Osteocyte (in vitro differentiated cells): ENCODE data around the gene MYBPHL. TPM values are rescaled to one million over a fixed set of nuclear protein-coding genes. Genes with fewer than 3 reads are reported as not detected.

Experiments used
- DNase-seq: peaks from one replicate; pipeline ENCODE4 v3.0.0; 2021; ENCODE audit warnings: mixed read lengths; ENCODE audit not compliant: unreplicated experiment; ENCODE audit errors: extremely low spot score
- H3K27ac Mint-ChIP-seq: one replicate; pipeline ENCODE4 v1.8.0; 2021; ENCODE audit warnings: mild to moderate bottlenecking, mixed read lengths; ENCODE audit not compliant: unreplicated experiment
- H3K27me3 Mint-ChIP-seq: one replicate; pipeline ENCODE4 v1.8.0; 2021; ENCODE audit warnings: mixed read lengths; ENCODE audit not compliant: unreplicated experiment
- H3K36me3 Mint-ChIP-seq: one replicate; pipeline ENCODE4 v1.8.0; 2021; ENCODE audit warnings: mixed read lengths; ENCODE audit not compliant: unreplicated experiment
- H3K4me1 Mint-ChIP-seq: one replicate; pipeline ENCODE4 v1.8.0; 2021; ENCODE audit warnings: mixed read lengths; ENCODE audit not compliant: unreplicated experiment
- H3K4me3 Mint-ChIP-seq: one replicate; pipeline ENCODE4 v1.8.0; 2021; ENCODE audit warnings: mild to moderate bottlenecking, moderate library complexity, mixed read lengths; ENCODE audit not compliant: unreplicated experiment
- H3K9me3 Mint-ChIP-seq: one replicate; pipeline ENCODE4 v1.8.0; 2021; ENCODE audit warnings: mixed read lengths; ENCODE audit not compliant: unreplicated experiment
- CTCF ChIP-seq: fragments of 200-600 bp; sonication (generic); IDR thresholded peaks from 2 replicates; pipeline ENCODE4 v1.5.0; 2021; ENCODE audit warnings: antibody characterized with exemption, mild to moderate bottlenecking, moderate library complexity
- total RNA-seq: library from RNA; stranded (reverse); gene quantifications from 2 replicates; pipeline ENCODE4 v1.2.1, GENCODE V29; 2021

Gene MYBPHL
- total RNA-seq, 1 donor from 2014 or later = not detected

- no peak for DNase-seq
- TF ChIP-seq CTCF = no peak
- peaks cover 36% of the 10 kb centered on the region for H3K4me1 Mint-ChIP-seq
- H3K4me3 Mint-ChIP-seq = peak overlapping the region; percentile 52
- H3K27ac Mint-ChIP-seq = peak overlapping the region; percentile 87
- H3K9me3 Mint-ChIP-seq = no peaks in the 10 kb centered on the region
- H3K36me3 Mint-ChIP-seq = no peaks in the 10 kb centered on the region
- no peaks in the 10 kb centered on the region for H3K27me3 Mint-ChIP-seq
Observed at GRCh38 chr1:109275706-109276345, 31.0 kb downstream of the MYBPHL start.

DNA sequence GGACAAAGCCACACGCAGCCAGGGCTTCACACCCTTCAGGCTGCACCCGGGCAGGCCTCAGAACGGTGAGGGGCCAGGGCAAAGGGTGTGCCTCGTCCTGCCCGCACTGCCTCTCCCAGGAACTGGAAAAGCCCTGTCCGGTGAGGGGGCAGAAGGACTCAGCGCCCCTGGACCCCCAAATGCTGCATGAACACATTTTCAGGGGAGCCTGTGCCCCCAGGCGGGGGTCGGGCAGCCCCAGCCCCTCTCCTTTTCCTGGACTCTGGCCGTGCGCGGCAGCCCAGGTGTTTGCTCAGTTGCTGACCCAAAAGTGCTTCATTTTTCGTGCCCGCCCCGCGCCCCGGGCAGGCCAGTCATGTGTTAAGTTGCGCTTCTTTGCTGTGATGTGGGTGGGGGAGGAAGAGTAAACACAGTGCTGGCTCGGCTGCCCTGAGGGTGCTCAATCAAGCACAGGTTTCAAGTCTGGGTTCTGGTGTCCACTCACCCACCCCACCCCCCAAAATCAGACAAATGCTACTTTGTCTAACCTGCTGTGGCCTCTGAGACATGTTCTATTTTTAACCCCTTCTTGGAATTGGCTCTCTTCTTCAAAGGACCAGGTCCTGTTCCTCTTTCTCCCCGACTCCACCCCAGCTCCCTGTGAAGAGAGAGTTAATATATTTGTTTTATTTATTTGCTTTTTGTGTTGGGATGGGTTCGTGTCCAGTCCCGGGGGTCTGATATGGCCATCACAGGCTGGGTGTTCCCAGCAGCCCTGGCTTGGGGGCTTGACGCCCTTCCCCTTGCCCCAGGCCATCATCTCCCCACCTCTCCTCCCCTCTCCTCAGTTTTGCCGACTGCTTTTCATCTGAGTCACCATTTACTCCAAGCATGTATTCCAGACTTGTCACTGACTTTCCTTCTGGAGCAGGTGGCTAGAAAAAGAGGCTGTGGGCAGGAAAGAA is 32.0 kb downstream of the MYBPHL start:
- Mint-ChIP-seq H3K27ac (peak overlapping the region; percentile 87), H3K9me3 (no peaks in the 10 kb centered on the region), H3K36me3 (peaks cover 1% of the 10 kb centered on the region), H3K4me3 (peak overlapping the region; percentile 52), H3K4me1 (peaks cover 36% of the 10 kb centered on the region), H3K27me3 (no peaks in the 10 kb centered on the region)
- DNase-seq = peak; percentile 86
- no peak for TF ChIP-seq CTCF

- Mint-ChIP-seq H3K4me1 (peaks cover 36% of the 10 kb centered on the region), H3K36me3 (peaks cover 1% of the 10 kb centered on the region)
Observed at GRCh38 chr1:109273570-109274288, 33.1 kb downstream of the MYBPHL start.

GRCh38 chr1:109272831-109273547 is 33.8 kb downstream of the MYBPHL start:
- no peak for TF ChIP-seq CTCF
- peaks cover 3% of the 10 kb centered on the region for H3K36me3 Mint-ChIP-seq
- no peaks in the 10 kb centered on the region for H3K27me3 Mint-ChIP-seq
- DNase-seq = no peak
- peaks cover 36% of the 10 kb centered on the region for H3K4me1 Mint-ChIP-seq
- no peaks in the 10 kb centered on the region for H3K9me3 Mint-ChIP-seq
- H3K4me3 Mint-ChIP-seq = no peak overlapping the region
- no peak overlapping the region for H3K27ac Mint-ChIP-seq

More at GRCh38 chr1:109273570-109274288, 33.1 kb downstream of the MYBPHL start:
- H3K27me3 Mint-ChIP-seq = no peaks in the 10 kb centered on the region
- no peak for TF ChIP-seq CTCF
- H3K27ac Mint-ChIP-seq = peak overlapping the region; percentile 87
- no peak overlapping the region for H3K4me3 Mint-ChIP-seq
- DNase-seq = no peak
- H3K9me3 Mint-ChIP-seq = no peaks in the 10 kb centered on the region
